ENCODE measurements around the gene KCNH1. TPM values are rescaled to one million over a fixed set of nuclear protein-coding genes. Genes with fewer than 3 reads are reported as not detected.

The KCNH1 gene, protein sequence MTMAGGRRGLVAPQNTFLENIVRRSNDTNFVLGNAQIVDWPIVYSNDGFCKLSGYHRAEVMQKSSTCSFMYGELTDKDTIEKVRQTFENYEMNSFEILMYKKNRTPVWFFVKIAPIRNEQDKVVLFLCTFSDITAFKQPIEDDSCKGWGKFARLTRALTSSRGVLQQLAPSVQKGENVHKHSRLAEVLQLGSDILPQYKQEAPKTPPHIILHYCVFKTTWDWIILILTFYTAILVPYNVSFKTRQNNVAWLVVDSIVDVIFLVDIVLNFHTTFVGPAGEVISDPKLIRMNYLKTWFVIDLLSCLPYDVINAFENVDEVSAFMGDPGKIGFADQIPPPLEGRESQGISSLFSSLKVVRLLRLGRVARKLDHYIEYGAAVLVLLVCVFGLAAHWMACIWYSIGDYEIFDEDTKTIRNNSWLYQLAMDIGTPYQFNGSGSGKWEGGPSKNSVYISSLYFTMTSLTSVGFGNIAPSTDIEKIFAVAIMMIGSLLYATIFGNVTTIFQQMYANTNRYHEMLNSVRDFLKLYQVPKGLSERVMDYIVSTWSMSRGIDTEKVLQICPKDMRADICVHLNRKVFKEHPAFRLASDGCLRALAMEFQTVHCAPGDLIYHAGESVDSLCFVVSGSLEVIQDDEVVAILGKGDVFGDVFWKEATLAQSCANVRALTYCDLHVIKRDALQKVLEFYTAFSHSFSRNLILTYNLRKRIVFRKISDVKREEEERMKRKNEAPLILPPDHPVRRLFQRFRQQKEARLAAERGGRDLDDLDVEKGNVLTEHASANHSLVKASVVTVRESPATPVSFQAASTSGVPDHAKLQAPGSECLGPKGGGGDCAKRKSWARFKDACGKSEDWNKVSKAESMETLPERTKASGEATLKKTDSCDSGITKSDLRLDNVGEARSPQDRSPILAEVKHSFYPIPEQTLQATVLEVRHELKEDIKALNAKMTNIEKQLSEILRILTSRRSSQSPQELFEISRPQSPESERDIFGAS
- total RNA-seq (2014; rRNA removed) = 6.0 and 7.5 TPM in 2 replicates
- 6.6 TPM for polyA plus RNA-seq (2012)

- peak; percentile 87 for DNase-seq (ENCODE audit: low read depth)
Measured at GRCh38 chr1:211133836-211134669, at the start of gene KCNH1. Gene KCNH1 (minus strand): TSS chr1:211134148. CDS start chr1:211133945, 203 bp downstream.

DNA sequence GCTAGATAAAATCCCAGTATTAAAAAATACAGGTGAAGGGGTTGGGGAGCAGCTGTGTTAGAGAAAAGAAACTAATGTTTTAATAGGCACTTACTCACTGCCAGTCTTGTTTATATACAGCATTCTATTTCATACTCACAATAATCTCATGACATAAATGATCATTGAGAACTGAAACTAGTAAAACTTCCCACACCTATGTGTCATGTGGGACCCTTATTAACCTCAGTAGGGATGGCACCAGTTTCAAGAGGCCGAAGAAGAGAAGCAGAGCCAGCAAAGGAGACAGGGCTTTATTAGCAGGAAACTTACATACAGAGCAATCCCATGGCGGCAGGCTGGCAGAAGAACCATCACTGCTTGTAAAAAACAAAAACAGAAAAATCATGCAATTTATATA lies 48.8 kb upstream of the KCNH1 start:
- DNase-seq (ENCODE audit: low read depth) = no peak

- no peak for DNase-seq (ENCODE audit: low read depth)
Measured at GRCh38 chr1:211174375-211174774, 40.4 kb upstream of the KCNH1 start.

DNA sequence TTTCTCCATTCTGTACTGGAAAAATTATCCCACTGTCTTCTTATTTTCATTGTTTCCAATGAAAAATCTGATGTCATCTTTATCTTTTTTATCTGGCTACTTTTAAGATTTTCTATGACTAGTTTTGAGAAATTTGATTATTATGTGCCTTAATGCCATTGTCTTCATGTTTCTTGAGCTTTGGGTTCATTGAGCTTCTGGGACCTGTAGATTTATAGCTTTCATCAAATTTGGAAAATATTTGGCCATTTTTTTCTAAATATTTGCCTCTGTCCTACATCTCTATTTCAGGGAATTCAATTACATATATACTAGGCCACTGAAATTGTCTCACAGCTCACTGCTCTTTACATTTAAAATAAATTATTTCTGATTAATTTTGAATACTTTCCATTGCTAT lies 38.7 kb upstream of the KCNH1 start:
- no peak for DNase-seq (ENCODE audit: low read depth)

GRCh38 chr1:211169353-211169752 lies 35.4 kb upstream of the KCNH1 start:
- DNase-seq (ENCODE audit: low read depth) = no peak

DNA sequence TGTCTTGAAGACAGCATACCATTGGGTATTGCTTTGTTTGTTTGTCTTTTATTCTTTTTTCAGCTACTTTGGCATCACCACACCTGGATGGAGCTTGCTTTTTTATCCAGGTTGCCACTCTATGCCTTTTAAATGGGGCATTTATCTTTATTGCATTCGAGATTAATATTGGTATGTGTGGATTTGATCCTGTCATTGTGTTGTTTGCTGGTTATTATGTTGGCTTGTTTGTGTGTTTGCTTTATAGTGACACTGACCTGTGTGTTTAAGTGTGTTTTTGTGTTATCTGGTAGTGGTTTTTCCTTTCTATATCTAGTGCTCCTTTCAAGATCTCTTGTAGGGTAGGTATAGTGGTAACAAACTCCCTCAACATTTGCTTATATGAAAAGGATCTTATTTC lies 24.9 kb upstream of the KCNH1 start:
- DNase-seq (ENCODE audit: low read depth) = no peak

DNA sequence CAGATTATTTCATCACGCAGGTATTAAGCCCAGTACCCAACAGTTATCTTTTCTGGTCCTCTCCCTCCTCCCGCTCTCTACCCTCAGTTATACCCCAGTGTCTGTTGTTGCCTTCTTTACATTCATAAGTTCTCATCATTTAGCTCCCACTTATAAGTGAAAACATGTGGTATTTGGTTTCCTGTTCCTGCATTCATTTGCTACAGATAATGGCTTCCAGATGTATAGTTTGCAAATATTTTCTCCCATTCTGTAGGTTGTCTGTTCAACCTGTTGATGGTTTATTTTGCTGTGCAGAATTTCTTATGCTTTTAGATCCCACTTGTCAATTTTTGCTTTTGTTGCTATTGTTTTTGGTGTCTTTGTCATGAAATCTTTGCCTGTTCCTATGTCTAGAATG lies 21.1 kb upstream of the KCNH1 start:
- DNase-seq (ENCODE audit: low read depth) = no peak

DNA sequence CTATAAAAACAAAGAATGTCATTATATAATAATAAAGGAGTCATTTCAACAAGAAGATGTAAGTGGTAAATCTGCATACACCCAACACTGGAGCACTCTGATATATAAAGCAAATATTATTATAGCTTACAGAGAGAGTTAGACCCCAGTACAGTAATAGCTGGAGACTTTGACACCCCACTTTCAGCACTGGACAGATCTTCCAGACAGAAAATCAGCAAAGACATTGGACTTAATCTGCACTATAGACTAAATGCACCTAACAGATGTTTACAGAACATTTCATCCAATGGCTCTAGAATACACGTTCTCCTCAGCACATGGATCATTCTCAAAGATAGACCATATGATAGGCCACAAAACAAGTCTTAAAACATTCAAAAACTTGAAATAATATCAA lies 20.0 kb upstream of the KCNH1 start:
- no peak for DNase-seq (ENCODE audit: low read depth)

DNA sequence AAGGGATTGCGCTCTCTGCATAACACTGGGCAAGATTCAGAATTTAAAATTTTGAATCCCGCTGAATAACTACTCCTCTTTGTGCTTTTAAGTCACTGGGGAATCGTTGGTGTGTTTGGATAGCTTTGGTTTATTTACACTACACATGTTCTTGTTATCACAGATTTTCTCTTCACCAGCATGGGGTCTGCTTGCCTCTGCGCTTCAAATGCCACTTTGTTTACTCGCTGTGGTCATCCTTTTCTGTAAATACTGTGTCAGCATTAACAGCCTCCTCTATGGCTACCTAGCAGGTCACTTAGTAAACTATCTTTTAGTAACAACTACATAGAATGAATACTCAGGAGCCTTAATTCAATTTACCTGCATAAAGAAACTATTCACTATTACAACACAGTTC lies 14.4 kb upstream of the KCNH1 start:
- no peak for DNase-seq (ENCODE audit: low read depth)

GRCh38 chr1:211145944-211146343 lies 12.0 kb upstream of the KCNH1 start:
- no peak for DNase-seq (ENCODE audit: low read depth)

- peak; percentile 75 for DNase-seq (ENCODE audit: low read depth)
Measured at GRCh38 chr1:211135342-211135950, 1.5 kb upstream of the KCNH1 start.

- DNase-seq (ENCODE audit: low read depth) = peak; percentile 56
Measured at GRCh38 chr1:211133393-211133835, 534 bp downstream of the KCNH1 start.

DNA sequence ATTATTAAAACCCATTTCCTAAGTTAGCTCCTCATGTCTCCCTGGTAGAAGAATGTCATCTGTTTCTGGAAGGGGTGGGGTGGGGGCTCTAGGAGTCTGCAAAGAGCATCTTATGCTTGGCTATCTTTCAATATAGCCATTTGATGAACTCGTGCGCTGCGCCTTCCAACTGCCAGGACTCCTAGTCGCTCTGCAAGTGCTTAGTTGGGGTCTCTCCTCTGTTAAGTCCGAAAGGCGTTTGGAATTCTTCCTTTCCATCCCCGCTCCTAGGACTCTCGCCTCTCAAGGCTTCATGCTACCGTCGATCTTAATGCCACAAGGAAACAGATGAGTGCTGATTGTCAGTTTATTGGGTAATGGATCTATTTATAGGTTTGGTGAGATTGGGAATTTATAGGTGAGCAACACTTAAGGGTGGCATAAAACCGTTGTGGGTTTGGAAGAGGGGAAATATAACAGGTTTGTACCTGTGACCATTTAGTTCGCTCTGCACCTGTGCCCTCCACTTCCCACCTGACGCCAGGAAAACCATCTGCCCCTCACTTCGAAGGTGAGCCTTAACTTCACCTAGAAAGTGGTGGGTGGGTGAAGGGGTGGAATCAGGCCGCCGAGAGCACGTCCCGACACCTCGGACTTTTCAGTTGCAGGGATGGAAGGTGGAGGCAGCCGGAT lies 1.1 kb downstream of the KCNH1 start:
- DNase-seq (ENCODE audit: low read depth) = no peak

- DNase-seq (ENCODE audit: low read depth) = no peak
Measured at GRCh38 chr1:211129776-211130175, 4.2 kb downstream of the KCNH1 start.

DNA sequence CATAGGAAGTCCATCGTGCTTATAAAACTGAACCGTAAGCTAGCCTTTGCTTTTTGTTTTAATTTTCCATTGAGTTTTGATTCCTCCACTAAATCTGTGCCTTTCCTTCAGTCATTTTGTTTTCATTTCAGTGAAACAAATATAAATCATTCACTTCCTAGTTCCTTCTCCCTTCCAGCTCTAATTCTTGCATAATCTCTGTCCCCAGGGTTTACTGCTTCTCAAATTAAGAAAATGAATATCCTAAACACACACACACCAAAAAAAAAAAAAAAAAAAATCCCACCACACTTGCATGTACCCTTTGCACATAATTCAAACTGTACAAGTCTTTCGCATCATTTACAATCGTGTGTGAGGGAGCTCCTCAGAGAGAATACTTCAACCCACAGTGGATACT lies 6.8 kb downstream of the KCNH1 start:
- DNase-seq (ENCODE audit: low read depth) = peak; percentile 28

- DNase-seq (ENCODE audit: low read depth) = peak; percentile 86
Measured at GRCh38 chr1:211126622-211127021, 7.3 kb downstream of the KCNH1 start.

DNA sequence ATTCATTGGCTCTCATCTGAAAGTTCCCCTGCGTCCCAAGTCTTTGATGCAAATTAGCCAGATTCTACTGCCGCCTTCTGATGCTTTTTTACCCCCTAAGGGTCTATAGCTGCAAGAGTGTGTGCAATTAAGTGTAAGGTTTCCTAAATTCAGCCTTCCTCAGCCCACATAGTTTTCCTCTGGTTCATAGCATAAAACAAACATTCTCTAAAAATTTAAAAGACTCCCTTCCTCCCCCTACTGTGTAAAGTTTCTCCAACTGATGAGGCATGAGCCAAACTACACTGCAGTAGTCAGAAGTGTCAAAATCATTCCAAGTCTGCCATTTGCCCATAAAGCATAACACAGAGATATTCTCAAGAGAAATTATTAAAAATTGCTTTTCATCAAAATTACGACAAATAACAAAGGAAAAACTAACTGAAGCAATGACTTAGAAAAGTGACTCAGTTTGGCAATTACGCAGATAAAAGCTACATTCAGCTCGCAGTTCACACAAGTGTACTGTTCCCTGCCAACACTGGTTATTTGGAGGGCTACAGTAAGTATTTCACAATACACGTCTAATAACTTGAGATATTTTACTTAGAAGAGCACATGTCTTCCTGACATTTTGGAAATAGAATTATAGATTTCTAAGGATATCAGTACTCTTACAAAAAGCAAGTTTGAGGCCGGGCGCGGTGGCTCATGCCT lies 15.4 kb downstream of the KCNH1 start:
- DNase-seq (ENCODE audit: low read depth) = peak; percentile 55

- DNase-seq (ENCODE audit: low read depth) = no peak
Measured at GRCh38 chr1:211114446-211114845, 19.5 kb downstream of the KCNH1 start.

DNA sequence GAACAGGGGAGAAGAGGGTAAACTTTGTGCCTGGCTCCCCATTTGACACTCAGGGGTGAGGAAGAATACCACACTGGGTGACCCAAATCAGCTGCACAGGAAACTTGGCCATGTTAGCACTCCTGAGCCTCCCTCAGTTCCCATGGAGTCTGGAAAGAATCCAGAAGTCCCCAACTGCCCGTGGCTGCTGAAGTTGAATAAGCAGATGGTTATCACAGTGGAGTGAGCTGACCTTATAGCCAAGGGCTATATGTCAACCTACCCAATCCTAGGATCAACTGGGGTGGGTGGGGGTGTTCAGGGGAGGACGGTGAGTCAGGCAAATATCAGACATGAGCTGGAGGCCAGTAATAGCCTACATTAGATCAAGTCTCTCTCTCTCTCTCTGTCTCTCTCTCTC lies 20.4 kb downstream of the KCNH1 start:
- DNase-seq (ENCODE audit: low read depth) = no peak

- no peak for DNase-seq (ENCODE audit: low read depth)
Measured at GRCh38 chr1:211111351-211111750, 22.6 kb downstream of the KCNH1 start.
